ENCODE data around the gene CNTNAP1. TPM values are rescaled to one million over a fixed set of nuclear protein-coding genes. Genes with fewer than 3 reads are reported as not detected.

CNTNAP1 gene
- total and polyA plus RNA-seq, 5 experiments from 2014 or later = 0.05 to 3.0 (median 2.7) TPM; not detected in 2

DNA sequence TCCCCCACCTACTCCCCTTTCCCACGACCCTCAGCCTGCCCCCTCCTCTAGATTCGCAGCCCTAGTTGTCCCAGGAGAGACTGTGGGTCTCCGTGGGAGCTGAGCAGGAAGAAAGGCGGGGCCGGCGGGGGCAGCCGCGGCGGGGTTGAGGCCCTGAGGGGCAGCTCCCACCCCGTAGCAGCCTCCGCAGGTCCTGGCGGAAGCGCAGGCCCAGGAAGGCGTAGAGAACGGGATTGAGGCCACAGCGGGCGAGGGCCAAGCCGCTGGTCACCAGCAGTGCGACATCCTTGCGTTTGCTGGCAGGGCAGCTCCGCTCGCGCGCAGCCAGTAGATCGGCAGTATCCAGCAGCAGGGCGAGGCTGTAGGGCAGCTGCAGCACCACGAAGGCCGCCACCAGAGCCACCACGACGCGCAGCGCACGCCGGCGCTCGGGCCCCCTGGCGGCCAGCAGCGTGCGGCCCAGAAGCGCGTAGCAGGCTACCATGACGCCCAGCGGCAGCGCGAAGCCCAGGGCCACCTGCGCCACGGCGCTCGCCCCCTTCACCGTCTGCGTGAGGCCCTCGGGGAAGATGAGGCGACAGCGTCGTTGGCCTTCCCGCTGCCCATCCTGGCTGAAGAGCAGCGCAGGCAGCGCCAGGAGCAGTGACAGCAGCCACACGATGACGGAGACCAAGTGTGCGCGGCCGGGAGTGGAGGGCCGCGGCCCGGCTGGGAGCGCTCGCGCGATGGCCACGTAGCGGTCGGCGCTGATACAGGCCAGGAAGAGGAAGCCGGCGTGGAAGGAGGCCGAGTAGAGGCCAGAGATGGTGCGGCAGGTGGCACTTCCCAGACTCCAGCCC lies 2.6 kb upstream of the CNTNAP1 start:
- H3K4me1 Mint-ChIP-seq = peaks cover 31 to 67% (median 65%) of the 10 kb centered on the region in 4 donors
- DNase-seq = peak; percentile 61 to 82 (median 71)
- peaks cover 16 to 52% (median 27%) of the 10 kb centered on the region in 5 donors for H3K27me3 Mint-ChIP-seq
- peak; percentile 55 to 69 for ATAC-seq
- peak overlapping the region in 7 of 10 donors; percentile 53 to 90 (median 85) for H3K27ac Mint-ChIP-seq
- H3K36me3 Mint-ChIP-seq = peaks cover 0 to 2% (median 0%) of the 10 kb centered on the region in 3 donors
- peak overlapping the region; percentile 67 to 93 (median 82) for H3K4me3 Mint-ChIP-seq
- POLR2A ChIA-PET = interaction anchor here (0.6 to 2.9 kb wide), 12 partner anchors 9 to 280 kb away, joined by 3 to 20 read pairs (median 4); partner anchors contain the start of genes MLX, PSMC3IP, RETREG3 and TUBG1
- H3K9me3 Mint-ChIP-seq = no peaks in the 10 kb centered on the region

DNA sequence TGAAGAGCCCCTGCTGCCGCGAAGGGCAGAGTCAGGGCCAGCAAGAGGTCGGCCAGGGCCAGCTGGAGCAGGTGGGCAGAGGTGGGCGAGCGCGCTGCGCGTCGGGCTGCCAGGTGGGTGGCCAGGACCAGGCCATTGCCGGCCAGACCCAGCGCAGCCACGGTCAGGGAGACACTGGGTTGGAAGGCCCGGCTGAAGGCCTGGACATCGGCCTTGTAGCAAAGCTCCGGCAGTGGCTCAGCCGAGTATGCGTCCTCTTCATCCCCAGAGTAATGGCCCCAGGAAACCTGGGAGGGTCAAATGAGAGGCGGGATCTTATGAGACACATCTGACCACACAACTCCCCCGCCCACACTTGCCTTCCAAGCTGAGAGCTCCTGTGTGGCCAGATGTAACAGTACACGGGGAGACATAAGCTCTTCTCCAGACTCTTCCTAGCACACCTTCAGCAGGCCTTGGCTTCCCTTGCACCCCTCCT lies 2.0 kb upstream of the CNTNAP1 start:
- Mint-ChIP-seq H3K27me3 (peaks cover 15 to 47% (median 25%) of the 10 kb centered on the region in 5 donors), H3K4me3 (peak overlapping the region; percentile 12 to 93 (median 74)), H3K9me3 (no peaks in the 10 kb centered on the region), H3K36me3 (peaks cover 0 to 2% (median 0%) of the 10 kb centered on the region in 3 donors), H3K4me1 (peaks cover 30 to 64% (median 61%) of the 10 kb centered on the region in 4 donors), H3K27ac (peak overlapping the region in 3 of 10 donors; percentile 53 to 83 (median 57))
- ATAC-seq (no peak), DNase-seq (no peak)
- POLR2A ChIA-PET = interaction anchor here (1.2 to 2.9 kb wide), 6 partner anchors 9 to 113 kb away, joined by 3 to 20 read pairs (median 8); partner anchors contain the start of genes MLX, PSMC3IP, RETREG3 and TUBG1

DNA sequence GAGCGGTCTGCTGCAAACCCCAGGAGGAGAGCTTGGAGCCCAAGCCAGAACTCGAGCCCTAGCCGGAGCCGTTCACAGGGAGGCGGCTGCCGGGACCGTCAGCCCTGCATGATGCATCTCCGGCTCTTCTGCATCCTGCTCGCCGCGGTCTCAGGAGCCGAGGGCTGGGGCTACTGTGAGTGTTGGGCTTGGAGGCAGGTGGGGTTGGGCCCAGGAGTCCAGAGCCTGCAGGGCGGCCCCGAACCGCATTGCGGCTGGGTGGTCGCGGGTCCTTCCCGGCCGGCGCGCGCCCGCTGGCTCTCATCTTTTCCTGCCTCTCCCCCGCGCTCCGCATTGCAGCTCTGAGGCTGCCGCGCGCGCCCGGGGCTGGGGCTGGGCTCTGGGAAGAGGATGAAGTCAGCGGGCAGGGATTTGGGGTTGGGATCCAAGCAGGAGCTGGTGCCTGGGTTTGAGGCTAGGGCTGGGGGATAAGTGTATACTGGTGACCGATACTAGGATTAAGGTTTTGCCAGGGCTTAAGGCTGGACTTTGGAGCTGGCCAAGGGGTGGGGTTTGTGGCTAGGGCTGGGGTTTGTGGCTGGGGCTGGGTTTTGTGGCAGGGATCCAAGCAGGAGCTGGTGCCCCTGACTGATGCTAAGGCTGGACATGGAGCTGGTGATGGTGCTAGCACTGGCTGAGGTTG lies 532 bp downstream of the CNTNAP1 start:
- peaks cover 12 to 37% (median 24%) of the 10 kb centered on the region in 5 donors for H3K27me3 Mint-ChIP-seq
- no peaks in the 10 kb centered on the region for H3K9me3 Mint-ChIP-seq
- ATAC-seq (peak in 1 of 2 donors; percentile 17), DNase-seq (no peak)
- H3K27ac Mint-ChIP-seq = peak overlapping the region in 2 of 10 donors; percentile 57 to 84
- peaks cover 29 to 50% (median 49%) of the 10 kb centered on the region in 4 donors for H3K4me1 Mint-ChIP-seq
- H3K36me3 Mint-ChIP-seq = no peaks in the 10 kb centered on the region
- peak overlapping the region; percentile 53 to 93 (median 76) for H3K4me3 Mint-ChIP-seq
- POLR2A ChIA-PET = interaction anchor here (0.6 to 2.1 kb wide), 4 partner anchors 11 to 135 kb away, joined by 3 to 6 read pairs (median 4); no protein-coding TSS in a partner anchor

DNA sequence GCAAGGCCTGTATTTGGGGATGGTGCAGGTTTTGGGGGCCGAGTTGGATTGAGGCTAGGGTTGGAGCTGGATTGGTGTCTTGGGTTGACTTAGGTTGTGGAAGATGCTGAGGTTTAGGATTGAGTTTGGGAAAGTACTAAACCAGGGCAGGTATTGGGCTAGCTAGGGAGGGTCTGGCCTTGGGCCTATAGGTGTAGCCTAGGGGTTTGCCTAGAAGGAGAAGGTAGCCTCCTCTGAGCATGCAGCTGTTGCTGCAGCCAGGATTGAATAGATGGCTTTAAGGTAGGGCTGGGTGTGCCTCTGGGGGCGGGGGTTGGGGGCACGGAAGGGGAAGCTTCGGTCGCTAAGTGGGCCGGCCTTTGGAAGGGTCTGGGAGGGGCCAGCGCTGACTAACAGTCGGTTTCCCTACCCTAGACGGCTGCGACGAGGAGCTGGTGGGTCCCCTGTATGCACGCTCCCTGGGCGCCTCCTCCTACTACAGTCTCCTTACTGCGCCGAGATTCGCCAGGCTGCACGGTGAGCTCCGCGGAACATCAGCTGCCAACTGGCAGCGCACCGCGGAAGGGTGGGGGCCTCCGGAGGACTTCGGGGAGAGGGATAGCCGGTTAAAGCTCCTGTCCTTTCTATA lies 1.2 kb downstream of the CNTNAP1 start:
- ATAC-seq (no peak), DNase-seq (no peak)
- Mint-ChIP-seq H3K27ac (peak overlapping the region in 3 of 10 donors; percentile 59 to 84 (median 65)), H3K27me3 (peaks cover 12 to 37% (median 24%) of the 10 kb centered on the region in 5 donors), H3K4me1 (peaks cover 27 to 47% (median 45%) of the 10 kb centered on the region in 4 donors), H3K9me3 (no peaks in the 10 kb centered on the region), H3K4me3 (peak overlapping the region; percentile 26 to 93 (median 73)), H3K36me3 (no peaks in the 10 kb centered on the region)
- POLR2A ChIA-PET = interaction anchor here (0.5 to 2.1 kb wide), 6 partner anchors 11 to 437 kb away, joined by 3 to 6 read pairs (median 3); no protein-coding TSS in a partner anchor

DNA sequence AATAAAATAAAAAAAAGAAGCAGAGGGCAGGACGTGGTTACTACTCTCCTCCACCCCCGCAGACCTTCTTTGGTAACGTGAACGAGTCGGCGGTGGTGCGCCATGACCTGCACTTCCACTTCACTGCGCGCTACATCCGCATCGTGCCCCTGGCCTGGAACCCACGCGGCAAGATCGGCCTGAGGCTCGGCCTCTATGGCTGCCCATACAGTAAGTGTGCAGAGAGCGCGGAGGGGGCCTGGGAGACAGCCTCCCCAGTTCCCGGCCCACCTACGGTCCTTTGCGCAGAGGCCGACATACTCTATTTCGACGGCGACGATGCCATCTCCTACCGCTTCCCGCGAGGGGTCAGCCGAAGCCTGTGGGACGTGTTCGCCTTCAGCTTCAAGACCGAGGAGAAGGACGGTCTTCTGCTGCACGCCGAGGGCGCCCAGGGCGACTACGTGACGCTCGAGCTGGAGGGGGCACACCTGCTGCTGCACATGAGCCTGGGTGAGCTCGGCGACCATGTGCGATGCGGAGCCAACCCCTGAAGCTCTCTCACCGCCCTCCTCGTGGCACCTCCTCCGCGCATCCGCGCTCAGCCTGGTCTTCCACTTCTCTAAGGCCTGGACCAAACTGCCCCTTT lies 2.7 kb downstream of the CNTNAP1 start:
- Mint-ChIP-seq H3K4me1 (peaks cover 24 to 37% (median 34%) of the 10 kb centered on the region in 4 donors), H3K36me3 (no peaks in the 10 kb centered on the region), H3K9me3 (no peaks in the 10 kb centered on the region), H3K27me3 (peaks cover 12 to 37% (median 23%) of the 10 kb centered on the region in 5 donors), H3K27ac (no peak overlapping the region), H3K4me3 (no peak overlapping the region)
- POLR2A ChIA-PET = interaction anchor here (2.1 kb wide), 1 partner anchor 9 kb away, joined by 6 read pairs; no protein-coding TSS in a partner anchor
- no peak for DNase-seq
- ATAC-seq = no peak

DNA sequence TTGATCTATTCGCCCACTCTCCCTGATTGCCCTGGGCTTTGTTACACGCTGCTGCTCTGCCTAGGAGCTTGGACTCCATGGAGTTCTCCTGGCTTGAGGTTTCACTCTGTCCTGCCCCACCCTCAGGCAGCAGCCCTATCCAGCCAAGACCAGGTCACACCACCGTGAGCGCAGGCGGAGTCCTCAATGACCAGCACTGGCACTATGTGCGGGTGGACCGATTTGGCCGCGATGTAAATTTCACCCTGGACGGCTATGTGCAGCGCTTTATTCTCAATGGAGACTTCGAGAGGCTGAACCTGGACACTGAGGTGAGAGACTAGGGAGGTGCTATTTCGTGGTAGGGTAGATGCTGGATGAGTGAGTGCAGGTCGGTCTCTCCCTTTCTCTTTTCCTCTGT lies 3.5 kb downstream of the CNTNAP1 start:
- H3K36me3 Mint-ChIP-seq = no peaks in the 10 kb centered on the region
- no peak for ATAC-seq
- H3K27me3 Mint-ChIP-seq = peaks cover 10 to 29% (median 19%) of the 10 kb centered on the region in 5 donors
- peaks cover 21 to 31% (median 28%) of the 10 kb centered on the region in 4 donors for H3K4me1 Mint-ChIP-seq
- POLR2A ChIA-PET = no interaction called here
- DNase-seq = no peak
- H3K4me3 Mint-ChIP-seq = no peak overlapping the region
- H3K27ac Mint-ChIP-seq = peak overlapping the region in 1 of 10 donors; percentile 12
- no peaks in the 10 kb centered on the region for H3K9me3 Mint-ChIP-seq

DNA sequence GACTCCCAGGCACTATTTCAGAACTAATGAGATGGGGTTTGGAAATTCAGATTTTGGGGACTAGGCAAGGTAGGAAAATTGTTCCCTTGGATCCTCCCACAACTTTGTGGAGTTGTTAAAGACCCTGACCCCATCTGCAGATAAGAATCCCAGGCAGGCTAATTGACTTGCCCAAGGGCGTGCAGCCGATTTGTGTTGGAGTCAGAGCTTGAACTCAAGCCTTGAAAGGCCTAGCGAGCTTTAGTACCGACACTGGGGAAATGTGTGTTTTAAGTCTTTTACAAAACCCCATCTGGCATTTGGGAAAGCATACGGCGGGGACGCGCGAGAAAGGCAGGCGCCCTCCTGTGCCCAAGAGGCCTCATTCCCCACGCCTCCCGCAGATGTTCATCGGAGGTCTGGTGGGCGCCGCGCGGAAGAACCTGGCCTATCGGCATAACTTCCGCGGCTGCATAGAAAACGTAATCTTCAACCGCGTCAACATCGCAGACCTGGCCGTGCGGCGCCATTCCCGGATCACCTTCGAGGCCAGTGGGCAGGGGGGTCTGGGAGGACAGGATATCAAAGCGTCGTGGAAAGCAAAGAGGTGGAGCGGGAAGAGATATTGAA lies 4.3 kb downstream of the CNTNAP1 start:
- Mint-ChIP-seq H3K4me3 (no peak overlapping the region), H3K9me3 (no peaks in the 10 kb centered on the region), H3K4me1 (peaks cover 18 to 24% (median 22%) of the 10 kb centered on the region in 4 donors), H3K36me3 (no peaks in the 10 kb centered on the region), H3K27me3 (peaks cover 7 to 21% (median 14%) of the 10 kb centered on the region in 5 donors), H3K27ac (no peak overlapping the region)
- ATAC-seq (no peak), DNase-seq (no peak)
- POLR2A ChIA-PET = no interaction called here

DNA sequence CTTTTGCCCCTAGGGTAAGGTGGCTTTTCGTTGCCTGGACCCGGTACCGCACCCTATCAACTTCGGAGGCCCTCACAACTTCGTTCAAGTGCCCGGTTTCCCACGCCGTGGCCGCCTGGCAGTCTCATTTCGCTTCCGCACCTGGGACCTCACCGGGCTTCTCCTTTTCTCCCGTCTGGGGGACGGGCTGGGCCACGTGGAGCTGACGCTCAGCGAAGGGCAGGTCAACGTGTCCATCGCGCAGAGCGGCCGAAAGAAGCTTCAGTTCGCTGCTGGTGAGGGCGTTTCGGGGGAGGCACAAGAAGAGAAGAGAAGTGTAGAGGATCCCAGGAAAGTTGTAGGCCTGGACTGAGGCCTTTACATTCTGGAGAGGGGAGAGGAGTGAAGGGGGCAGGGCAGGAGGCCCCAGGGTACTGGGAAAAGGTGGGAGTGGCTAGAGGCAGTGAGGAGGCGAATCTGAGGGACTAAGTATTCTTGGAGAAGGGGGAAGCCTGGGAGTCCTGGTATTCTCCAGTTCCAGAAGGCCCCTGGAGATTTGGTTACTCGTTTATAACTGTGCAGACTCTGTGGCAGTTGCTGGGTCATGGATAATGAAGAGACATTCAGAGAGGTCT lies 5.5 kb downstream of the CNTNAP1 start:
- POLR2A ChIA-PET = no interaction called here
- Mint-ChIP-seq H3K27me3 (peaks cover 3 to 10% (median 6%) of the 10 kb centered on the region in 5 donors), H3K27ac (no peak overlapping the region), H3K4me1 (peaks cover 10 to 12% (median 12%) of the 10 kb centered on the region in 4 donors), H3K36me3 (no peaks in the 10 kb centered on the region), H3K4me3 (no peak overlapping the region), H3K9me3 (no peaks in the 10 kb centered on the region)
- DNase-seq (no peak), ATAC-seq (no peak)

DNA sequence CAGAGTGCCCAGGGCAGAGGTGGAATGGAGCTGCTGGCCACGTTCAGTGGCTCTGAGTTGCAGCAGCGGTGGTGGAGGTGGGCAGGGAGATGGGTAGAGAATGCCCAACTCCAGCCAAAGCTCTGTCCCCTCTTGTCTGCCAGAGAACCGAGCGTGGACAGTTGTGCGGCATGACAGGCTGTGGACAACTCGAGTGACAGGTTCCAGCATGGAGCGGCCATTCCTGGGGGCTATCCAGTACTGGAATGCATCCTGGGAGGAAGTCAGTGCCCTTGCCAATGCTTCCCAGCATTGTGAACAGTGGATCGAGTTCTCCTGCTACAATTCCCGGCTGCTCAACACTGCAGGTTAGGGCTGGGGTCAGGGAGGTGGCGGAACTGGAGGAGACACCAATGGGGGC lies 8.3 kb downstream of the CNTNAP1 start:
- Mint-ChIP-seq H3K27me3 (no peaks in the 10 kb centered on the region), H3K36me3 (peaks cover 0 to 2% (median 0%) of the 10 kb centered on the region in 3 donors), H3K4me1 (peaks cover 0 to 2% (median 0%) of the 10 kb centered on the region in 4 donors), H3K4me3 (no peak overlapping the region), H3K27ac (peak overlapping the region in 2 of 10 donors; percentile 43 to 55), H3K9me3 (no peaks in the 10 kb centered on the region)
- no peak for DNase-seq
- POLR2A ChIA-PET = no interaction called here
- ATAC-seq = no peak

DNA sequence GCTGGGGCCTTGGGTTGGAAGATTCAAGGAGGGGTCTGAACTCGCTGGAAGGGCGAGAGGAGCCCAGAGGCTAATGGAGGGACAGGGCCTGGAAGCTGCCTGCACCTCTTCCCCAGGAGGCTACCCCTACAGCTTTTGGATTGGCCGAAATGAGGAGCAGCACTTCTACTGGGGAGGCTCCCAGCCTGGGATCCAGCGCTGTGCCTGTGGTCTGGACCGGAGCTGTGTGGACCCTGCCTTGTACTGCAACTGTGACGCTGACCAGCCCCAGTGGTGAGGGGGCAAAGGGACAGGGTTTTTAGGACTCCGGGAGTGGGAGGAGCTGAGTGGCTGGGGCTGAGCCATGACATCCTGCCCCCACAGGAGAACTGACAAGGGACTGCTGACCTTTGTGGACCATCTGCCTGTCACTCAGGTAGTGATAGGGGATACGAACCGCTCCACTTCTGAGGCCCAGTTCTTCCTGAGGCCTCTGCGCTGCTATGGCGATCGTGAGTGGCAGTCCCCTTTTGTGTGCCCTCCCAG lies 8.8 kb downstream of the CNTNAP1 start:
- H3K4me1 Mint-ChIP-seq = peaks cover 0 to 2% (median under 1%) of the 10 kb centered on the region in 4 donors
- ATAC-seq (no peak), DNase-seq (no peak)
- peak overlapping the region in 2 of 10 donors; percentile 43 to 90 for H3K27ac Mint-ChIP-seq
- POLR2A ChIA-PET = no interaction called here
- H3K27me3 Mint-ChIP-seq = no peaks in the 10 kb centered on the region
- no peaks in the 10 kb centered on the region for H3K9me3 Mint-ChIP-seq
- H3K4me3 Mint-ChIP-seq = no peak overlapping the region
- peaks cover 0 to 6% (median 0%) of the 10 kb centered on the region in 3 donors for H3K36me3 Mint-ChIP-seq

DNA sequence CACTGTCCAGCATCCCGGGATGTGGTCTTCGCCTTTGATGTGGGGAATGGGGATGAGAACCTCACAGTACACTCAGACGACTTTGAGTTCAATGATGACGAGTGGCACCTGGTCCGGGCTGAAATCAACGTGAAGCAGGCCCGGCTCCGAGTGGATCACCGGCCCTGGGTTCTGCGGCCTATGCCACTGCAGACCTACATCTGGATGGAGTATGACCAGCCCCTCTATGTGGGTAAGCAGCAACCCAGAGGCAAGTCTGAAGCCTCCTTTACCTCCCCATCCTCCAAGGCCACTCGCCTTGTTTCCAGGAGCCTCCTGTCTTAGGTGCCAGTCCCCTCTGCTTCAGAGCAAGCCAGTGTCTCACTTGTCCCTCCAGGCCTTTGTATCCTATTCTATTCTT lies 10.2 kb downstream of the CNTNAP1 start:
- Mint-ChIP-seq H3K9me3 (no peaks in the 10 kb centered on the region), H3K27me3 (no peaks in the 10 kb centered on the region), H3K4me3 (no peak overlapping the region), H3K27ac (peak overlapping the region in 2 of 10 donors; percentile 15 to 49), H3K36me3 (peaks cover 0 to 6% (median 0%) of the 10 kb centered on the region in 3 donors), H3K4me1 (peaks cover 0 to 2% (median under 1%) of the 10 kb centered on the region in 4 donors)
- POLR2A ChIA-PET = interaction anchor here (1.7 kb wide), 1 partner anchor 14 kb away, joined by 3 read pairs; no protein-coding TSS in a partner anchor
- DNase-seq = no peak
- no peak for ATAC-seq

All from naive thymus-derived CD8-positive, alpha-beta T cell (primary cell).